IMR-90 (cell line): Measurements from ENCODE around the gene DNAJC5G. TPM values are rescaled to one million over a fixed set of nuclear protein-coding genes. Genes with fewer than 3 reads are reported as not detected.

Experiments used
- ATAC-seq: fragments of 200-7000 bp; cut with Tn5 transposase; 2 replicates; pipeline ENCODE4 v1.9.1; 2020; ENCODE audit warnings: low read depth, mild to moderate bottlenecking, moderate library complexity
- BruUV-seq: library from RNA; stranded (reverse); fragments of 400-500 nt; replicated peaks from 2 replicates; lab custom pipeline; 2021; lab: Mats Ljungman, UMichigan
- CTCF ChIA-PET: fragments of 300-600 bp; formaldehyde crosslinking; extraction: SDS; loops from one replicate; lab custom pipeline; 2021; ENCODE audit warnings: antibody characterized with exemption; lab: Yijun Ruan, JAX
- POLR2A ChIA-PET: fragments of 300-600 bp; sonication (Branson Sonifier 250); formaldehyde crosslinking; loops from one replicate; lab custom pipeline; 2022; ENCODE audit warnings: antibody characterized with exemption; ENCODE audit not compliant: unreplicated experiment; lab: Charles Lee
- DNase-seq: peaks from one replicate; pipeline ENCODE4 v3.0.0; 2013
- H2AFZ ChIP-seq: replicated peaks from 2 replicates; pipeline ENCODE3; 2013; ENCODE audit warnings: low read length, mild to moderate bottlenecking; ENCODE audit not compliant: poor library complexity
- H2AK5ac ChIP-seq: 2 replicates; pipeline ENCODE4 v1.6.1; 2013; ENCODE audit warnings: low read depth, low read length, inconsistent platforms
- H2AK9ac ChIP-seq: replicated peaks from 2 replicates; pipeline ENCODE3; 2013; ENCODE audit warnings: mild to moderate bottlenecking, low read depth, low read length, moderate library complexity; ENCODE audit not compliant: poor library complexity
- H2BK120ac ChIP-seq: 2 replicates; pipeline ENCODE4 v1.6.1; 2013; ENCODE audit warnings: low read depth, low read length, inconsistent platforms
- H2BK15ac ChIP-seq: 3 replicates; pipeline ENCODE4 v1.6.1; 2013; ENCODE audit warnings: low read depth, low read length, inconsistent platforms
- H2BK20ac ChIP-seq: 2 replicates; pipeline ENCODE4 v1.6.1; 2013; ENCODE audit warnings: low read depth, mild to moderate bottlenecking, inconsistent platforms, low read length, moderate library complexity
- H2BK5ac ChIP-seq: 2 replicates; pipeline ENCODE4 v1.6.1; 2013; ENCODE audit warnings: mild to moderate bottlenecking, low read depth, low read length, inconsistent platforms; ENCODE audit not compliant: poor library complexity, severe bottlenecking
- H3K14ac ChIP-seq: replicated peaks from 2 replicates; pipeline ENCODE4 v1.6.1; 2013; ENCODE audit warnings: low read depth, low read length, inconsistent platforms
- H3K18ac ChIP-seq: 2 replicates; pipeline ENCODE4 v1.6.1; 2013; ENCODE audit warnings: low read depth, low read length, control low read depth
- H3K23ac ChIP-seq: 2 replicates; pipeline ENCODE4 v1.6.1; 2013; ENCODE audit warnings: low read depth, low read length, inconsistent platforms
- H3K27ac ChIP-seq: 2 replicates; pipeline ENCODE4 v1.5.1; 2013; ENCODE audit warnings: mild to moderate bottlenecking, control low read depth, low read length; ENCODE audit not compliant: insufficient read depth
- H3K27me3 ChIP-seq: 2 replicates; pipeline ENCODE4 v1.6.1; 2013; ENCODE audit warnings: low read length; ENCODE audit not compliant: control insufficient read depth, insufficient read depth
- H3K36me3 ChIP-seq: 2 replicates; pipeline ENCODE4 v1.6.1; 2013; ENCODE audit warnings: low read length, mixed read lengths; ENCODE audit not compliant: control insufficient read depth, insufficient read depth
- H3K4ac ChIP-seq: 2 replicates; pipeline ENCODE4 v1.6.1; 2013; ENCODE audit warnings: low read depth, low read length, inconsistent platforms
- H3K4me1 ChIP-seq: 2 replicates; pipeline ENCODE4 v1.6.1; 2013; ENCODE audit warnings: low read length, mixed read lengths; ENCODE audit not compliant: control insufficient read depth, insufficient read depth
- H3K4me2 ChIP-seq: 2 replicates; pipeline ENCODE4 v1.6.1; 2013; ENCODE audit warnings: low read depth, mild to moderate bottlenecking, control low read depth, low read length, moderate library complexity
- H3K4me3 ChIP-seq: 2 replicates; pipeline ENCODE4 v1.5.1; 2013; ENCODE audit warnings: low read depth, mild to moderate bottlenecking, control low read depth, low read length, moderate library complexity; ENCODE audit not compliant: insufficient read depth
- H3K56ac ChIP-seq: 2 replicates; pipeline ENCODE4 v1.6.1; 2013; ENCODE audit warnings: low read length, inconsistent platforms; ENCODE audit not compliant: insufficient read depth; ENCODE audit errors: extremely low read depth
- H3K79me1 ChIP-seq, 2 experiments: 2 replicates each; pipeline ENCODE4 v1.6.1; 2013; ENCODE audit warnings: low read length in 2 of 2, inconsistent platforms in 1 of 2, low read depth in 1 of 2
- H3K9ac ChIP-seq: 2 replicates; pipeline ENCODE4 v1.6.1; 2013; ENCODE audit warnings: low read depth, low read length, control low read depth
- H3K9me1 ChIP-seq: 2 replicates; pipeline ENCODE4 v1.6.1; 2013; ENCODE audit warnings: low read length, inconsistent platforms; ENCODE audit not compliant: insufficient read depth
- H3K9me3 ChIP-seq: 2 replicates; pipeline ENCODE4 v1.6.1; 2013; ENCODE audit warnings: low read length; ENCODE audit not compliant: control insufficient read depth, insufficient read depth
- H4K20me1 ChIP-seq: 2 replicates; pipeline ENCODE4 v1.6.1; 2013; ENCODE audit warnings: low read length, inconsistent platforms; ENCODE audit not compliant: insufficient read depth
- H4K5ac ChIP-seq: 2 replicates; pipeline ENCODE4 v1.6.1; 2013; ENCODE audit warnings: mild to moderate bottlenecking, low read depth, low read length, control low read depth
- H4K8ac ChIP-seq, 2 experiments: 2 replicates each; pipeline ENCODE4 v1.6.1; 2013; ENCODE audit warnings: low read depth in 2 of 2, low read length in 2 of 2, control low read depth in 1 of 2, inconsistent platforms in 1 of 2
- H4K91ac ChIP-seq: 2 replicates; pipeline ENCODE4 v1.6.1; 2013; ENCODE audit warnings: low read depth, low read length, inconsistent platforms; ENCODE audit not compliant: insufficient read depth
- CEBPB ChIP-seq: IDR thresholded peaks from 2 replicates; pipeline ENCODE4 v1.6.1; 2012; ENCODE audit warnings: low read depth, low read length, improper control_type of control experiment
- CHD1 ChIP-seq: IDR thresholded peaks from 2 replicates; pipeline ENCODE4 v1.6.1; 2012; ENCODE audit warnings: low read depth, low read length, improper control_type of control experiment
- FOS ChIP-seq: fragments of 150-350 bp; IDR thresholded peaks from 2 replicates; pipeline ENCODE4 v1.6.1; 2016; ENCODE audit warnings: low read depth, low read length
- MAZ ChIP-seq: IDR thresholded peaks from 2 replicates; pipeline ENCODE4 v1.6.1; 2012; ENCODE audit warnings: low read depth, mild to moderate bottlenecking, low read length, improper control_type of control experiment, moderate library complexity, borderline replicate concordance
- MXI1 ChIP-seq: IDR thresholded peaks from 2 replicates; pipeline ENCODE4 v1.6.1; 2012; ENCODE audit warnings: low read depth, mild to moderate bottlenecking, low read length, moderate library complexity, borderline replicate concordance
- POLR2A ChIP-seq: IDR thresholded peaks from 2 replicates; pipeline ENCODE4 v1.6.1; 2012; ENCODE audit warnings: mild to moderate bottlenecking, low read depth, low read length
- RAD21 ChIP-seq: IDR thresholded peaks from 2 replicates; pipeline ENCODE4 v1.6.1; 2012; ENCODE audit warnings: low read length, improper control_type of control experiment
- RCOR1 ChIP-seq: IDR thresholded peaks from 2 replicates; pipeline ENCODE4 v1.6.1; 2012; ENCODE audit warnings: mild to moderate bottlenecking, low read length, improper control_type of control experiment; ENCODE audit not compliant: insufficient replicate concordance
- SMC3 ChIP-seq: fragments of 150-350 bp; IDR thresholded peaks from 2 replicates; pipeline ENCODE4 v1.6.1; 2016; ENCODE audit warnings: low read depth, mild to moderate bottlenecking, antibody characterized with exemption, low read length, moderate library complexity
- WGBS, 2 experiments: methylation state at CpG; one replicate each; pipeline versions ENCODE4 v1.1.5 to v1.1.7; 2013; ENCODE audit warnings: missing lambda C conversion rate in 2 of 2; ENCODE audit not compliant: insufficient read length in 1 of 2; ENCODE audit errors: extremely low coverage in 2 of 2; 5-methylcytosine and 5-hydroxymethylcytosine counted together
- dilution Hi-C: fragments of 300-500 bp; cut with HindIII; formaldehyde crosslinking; loops from one replicate; pipeline ENCODE4 v1.14.3; 2018; ENCODE audit warnings: low sequenced_read_pairs; ENCODE audit not compliant: unreplicated experiment
- in situ Hi-C: fragments of 300-500 bp; cut with MboI; formaldehyde crosslinking; loops from 3 replicates; pipeline ENCODE4 v1.14.3; 2019; ENCODE audit warnings: low sequenced_read_pairs, inconsistent platforms, mixed read lengths
- intact Hi-C: fragments of 100-400 bp; cut with micrococcal nuclease; formaldehyde crosslinking; loops from 2 replicates; pipeline ENCODE4 v1.10.0; 2022
- polyA plus RNA-seq, 3 experiments: library from polyadenylated mRNA; depleted of rRNA; stranded (reverse); fragments of >200 nt; gene quantifications; 2 replicates each; pipeline ENCODE4 v1.2.3, GENCODE V29; 2012; ENCODE audit warnings: low replicate concordance in 1 of 3
- total RNA-seq: library from RNA; depleted of rRNA; stranded (reverse); fragments of >200 nt; gene quantifications from 2 replicates; pipeline ENCODE4 v1.2.3, GENCODE V29; 2012
- TF ChIP-seq, protein P1 (sequence below): conservative IDR thresholded peaks from 2 replicates; pipeline ENCODE4 v1.5.1; 2012; ENCODE audit warnings: mild to moderate bottlenecking, low read depth, low read length, improper control_type of control experiment
- TF ChIP-seq, protein P2 (sequence below): fragments of 150-350 bp; IDR thresholded peaks from 2 replicates; pipeline ENCODE4 v1.6.1; 2016; ENCODE audit warnings: low read depth, mild to moderate bottlenecking, low read length, moderate library complexity, borderline replicate concordance
- TF ChIP-seq, protein P3 (sequence below): fragments of 150-350 bp; IDR thresholded peaks from 2 replicates; pipeline ENCODE4 v1.6.1; 2017; ENCODE audit warnings: mild to moderate bottlenecking, antibody characterized with exemption, low read length, low read depth

The DNAJC5G gene
- total and polyA plus RNA-seq, 2 of the 4 experiments (the other 2 are of a cell fraction), result not detected

DNA sequence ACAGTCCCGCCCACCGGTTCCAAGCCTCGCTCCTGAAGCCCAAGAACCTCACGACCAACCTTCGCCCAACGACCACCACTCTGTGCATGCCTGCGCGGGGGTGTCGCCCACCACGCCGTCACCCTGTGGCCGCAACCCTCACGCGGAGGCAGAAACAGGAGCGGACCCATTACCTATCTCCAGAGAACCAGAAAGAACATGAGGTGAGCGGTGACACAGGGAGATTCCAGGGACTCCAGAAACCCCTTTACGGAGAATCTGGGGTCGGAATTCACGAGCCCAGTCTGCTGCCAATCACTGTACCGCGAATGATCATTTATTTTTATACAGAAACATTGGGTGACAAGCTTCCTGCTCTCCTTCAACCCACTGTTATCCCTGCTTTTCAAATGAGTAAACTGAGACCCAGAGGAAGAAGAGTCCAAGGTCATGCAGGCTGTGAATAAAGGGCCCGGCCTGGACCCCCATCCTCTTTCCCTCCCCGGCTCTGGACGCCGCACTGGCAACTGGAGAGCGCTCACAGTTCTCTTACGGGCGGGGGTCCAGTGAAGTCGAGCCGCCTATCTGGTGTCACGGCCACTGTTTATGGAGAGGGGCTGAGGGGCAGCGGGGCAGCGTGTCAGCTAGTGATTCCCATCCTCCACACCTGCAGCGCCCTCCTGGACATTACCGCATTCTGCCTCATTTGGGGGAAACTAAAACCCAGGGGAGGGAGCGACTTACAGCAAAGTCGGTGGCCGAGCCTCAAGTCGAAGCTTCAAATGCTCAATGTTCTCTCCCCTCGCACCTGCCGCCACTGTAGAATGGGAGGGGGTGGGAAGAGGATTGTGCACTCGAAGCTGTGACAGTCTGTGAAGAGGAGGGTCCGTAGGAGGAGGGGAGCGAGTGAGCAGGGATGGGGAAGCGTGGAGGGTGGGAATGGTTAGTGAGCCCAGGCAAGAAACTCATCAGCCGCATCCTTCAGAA lies 11.7 kb upstream of the DNAJC5G start:
- Histone ChIP-seq H3K56ac (no peak overlapping the region), H2BK20ac (no peak overlapping the region), H3K4me2 (peak overlapping the region; percentile 54), H2AK5ac (no peak overlapping the region), H2AK9ac (no peak overlapping the region), H4K8ac (no peak overlapping the region), H3K36me3 (no peaks in the 10 kb centered on the region), H3K4me1 (peaks cover 4% of the 10 kb centered on the region; the same call in 1 of the 2 replicates), H4K20me1 (no peaks in the 10 kb centered on the region), H3K79me1 (no peaks in the 10 kb centered on the region), H3K9me3 (no peaks in the 10 kb centered on the region; the same call in 1 of the 2 replicates), H2BK5ac (no peak overlapping the region), H3K18ac (no peak overlapping the region), H2BK15ac (no peak overlapping the region), H3K9ac (no peak overlapping the region), H3K4ac (no peak overlapping the region), H4K5ac (no peak overlapping the region), H3K14ac (no peak overlapping the region), H2AFZ (peak overlapping the region; percentile 92), H2BK120ac (no peak overlapping the region), H3K4me3 (no peak overlapping the region; the same call in 1 of the 2 replicates), H3K23ac (peak overlapping the region; percentile 77), H3K27me3 (peaks cover 82% of the 10 kb centered on the region), H3K27ac (no peak overlapping the region), H4K91ac (no peak overlapping the region), H3K9me1 (no peaks in the 10 kb centered on the region)
- CTCF ChIA-PET, result interaction anchor here (1.0 to 2.8 kb wide), 3 partner anchors 19 to 40 kb away, joined by 3 to 8 read pairs (median 4); partner anchors contain the start of gene TRIM54
- TF ChIP-seq FOS (no peak), SMC3 (no peak), CHD1 (no peak), MAZ (no peak), RCOR1 (no peak), MXI1 (no peak), RAD21 (no peak), POLR2A (no peak), CEBPB (no peak)
- TF ChIP-seq, protein P1, sequence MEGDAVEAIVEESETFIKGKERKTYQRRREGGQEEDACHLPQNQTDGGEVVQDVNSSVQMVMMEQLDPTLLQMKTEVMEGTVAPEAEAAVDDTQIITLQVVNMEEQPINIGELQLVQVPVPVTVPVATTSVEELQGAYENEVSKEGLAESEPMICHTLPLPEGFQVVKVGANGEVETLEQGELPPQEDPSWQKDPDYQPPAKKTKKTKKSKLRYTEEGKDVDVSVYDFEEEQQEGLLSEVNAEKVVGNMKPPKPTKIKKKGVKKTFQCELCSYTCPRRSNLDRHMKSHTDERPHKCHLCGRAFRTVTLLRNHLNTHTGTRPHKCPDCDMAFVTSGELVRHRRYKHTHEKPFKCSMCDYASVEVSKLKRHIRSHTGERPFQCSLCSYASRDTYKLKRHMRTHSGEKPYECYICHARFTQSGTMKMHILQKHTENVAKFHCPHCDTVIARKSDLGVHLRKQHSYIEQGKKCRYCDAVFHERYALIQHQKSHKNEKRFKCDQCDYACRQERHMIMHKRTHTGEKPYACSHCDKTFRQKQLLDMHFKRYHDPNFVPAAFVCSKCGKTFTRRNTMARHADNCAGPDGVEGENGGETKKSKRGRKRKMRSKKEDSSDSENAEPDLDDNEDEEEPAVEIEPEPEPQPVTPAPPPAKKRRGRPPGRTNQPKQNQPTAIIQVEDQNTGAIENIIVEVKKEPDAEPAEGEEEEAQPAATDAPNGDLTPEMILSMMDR, result no peak
- TF ChIP-seq, protein P2, sequence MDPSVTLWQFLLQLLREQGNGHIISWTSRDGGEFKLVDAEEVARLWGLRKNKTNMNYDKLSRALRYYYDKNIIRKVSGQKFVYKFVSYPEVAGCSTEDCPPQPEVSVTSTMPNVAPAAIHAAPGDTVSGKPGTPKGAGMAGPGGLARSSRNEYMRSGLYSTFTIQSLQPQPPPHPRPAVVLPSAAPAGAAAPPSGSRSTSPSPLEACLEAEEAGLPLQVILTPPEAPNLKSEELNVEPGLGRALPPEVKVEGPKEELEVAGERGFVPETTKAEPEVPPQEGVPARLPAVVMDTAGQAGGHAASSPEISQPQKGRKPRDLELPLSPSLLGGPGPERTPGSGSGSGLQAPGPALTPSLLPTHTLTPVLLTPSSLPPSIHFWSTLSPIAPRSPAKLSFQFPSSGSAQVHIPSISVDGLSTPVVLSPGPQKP, result no peak
- TF ChIP-seq, protein P3, sequence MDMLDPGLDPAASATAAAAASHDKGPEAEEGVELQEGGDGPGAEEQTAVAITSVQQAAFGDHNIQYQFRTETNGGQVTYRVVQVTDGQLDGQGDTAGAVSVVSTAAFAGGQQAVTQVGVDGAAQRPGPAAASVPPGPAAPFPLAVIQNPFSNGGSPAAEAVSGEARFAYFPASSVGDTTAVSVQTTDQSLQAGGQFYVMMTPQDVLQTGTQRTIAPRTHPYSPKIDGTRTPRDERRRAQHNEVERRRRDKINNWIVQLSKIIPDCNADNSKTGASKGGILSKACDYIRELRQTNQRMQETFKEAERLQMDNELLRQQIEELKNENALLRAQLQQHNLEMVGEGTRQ, result no peak
- 0% methylated on average over 1 of the region's 46 CpGs; no CpG with 5 or more reads in 1 of the 2 experiments for WGBS, 2 experiments
- in situ Hi-C loops, result no loop called here
- BruUV-seq, result no TSS peak
- intact Hi-C loops, result no loop called here
- dilution Hi-C loops, result no loop called here
- POLR2A ChIA-PET, result no interaction called here
- ATAC-seq, result no peak
- no peak for DNase-seq
